Activated T-helper 1 cell treated with anti-CD3 and anti-CD28 coated beads, Interleukin-12 subunit alpha, Interleukin-12 subunit beta, Interleukin-2, Interleukin-4 antibody, amounts not matched to agents 30 ng/mL and 10 ng/mL and 1 ng/mL, durations not matched to agents 14 hours and 24 hours and 36 hours (primary cell): ENCODE data around the gene TIFAB. TPM values are rescaled to one million over a fixed set of nuclear protein-coding genes. Genes with fewer than 3 reads are reported as not detected.

Source experiments
- DNase-seq: peaks from one replicate; pipeline ENCODE4 v3.0.0; 2021; ENCODE audit warnings: low spot score
- H3K27ac Mint-ChIP-seq: one replicate; pipeline ENCODE4 v1.8.0; 2021; ENCODE audit warnings: mild to moderate bottlenecking, mixed read lengths
- H3K27me3 Mint-ChIP-seq: one replicate; pipeline ENCODE4 v1.8.0; 2022; ENCODE audit warnings: mild to moderate bottlenecking, moderate library complexity, mixed read lengths; ENCODE audit not compliant: insufficient read depth
- H3K36me3 Mint-ChIP-seq: one replicate; pipeline ENCODE4 v1.8.0; 2021; ENCODE audit warnings: low read depth, mixed read lengths
- H3K4me1 Mint-ChIP-seq: one replicate; pipeline ENCODE4 v1.8.0; 2021; ENCODE audit warnings: low read depth, mixed read lengths
- H3K4me3 Mint-ChIP-seq: one replicate; pipeline ENCODE4 v1.8.0; 2021; ENCODE audit warnings: mild to moderate bottlenecking, moderate library complexity, mixed read lengths
- H3K9me3 Mint-ChIP-seq: one replicate; pipeline ENCODE4 v1.8.0; 2021; ENCODE audit warnings: mixed read lengths
- intact Hi-C: fragments of 100-400 bp; cut with micrococcal nuclease; formaldehyde crosslinking; loops from one replicate; pipeline ENCODE4 v1.15.1; 2024
- total RNA-seq: library from RNA; stranded (reverse); gene quantifications from 2 replicates; pipeline ENCODE4 v1.2.3, GENCODE V29; 2022

The TIFAB gene
- total RNA-seq, 1 donor from 2014 or later, result not detected

DNA sequence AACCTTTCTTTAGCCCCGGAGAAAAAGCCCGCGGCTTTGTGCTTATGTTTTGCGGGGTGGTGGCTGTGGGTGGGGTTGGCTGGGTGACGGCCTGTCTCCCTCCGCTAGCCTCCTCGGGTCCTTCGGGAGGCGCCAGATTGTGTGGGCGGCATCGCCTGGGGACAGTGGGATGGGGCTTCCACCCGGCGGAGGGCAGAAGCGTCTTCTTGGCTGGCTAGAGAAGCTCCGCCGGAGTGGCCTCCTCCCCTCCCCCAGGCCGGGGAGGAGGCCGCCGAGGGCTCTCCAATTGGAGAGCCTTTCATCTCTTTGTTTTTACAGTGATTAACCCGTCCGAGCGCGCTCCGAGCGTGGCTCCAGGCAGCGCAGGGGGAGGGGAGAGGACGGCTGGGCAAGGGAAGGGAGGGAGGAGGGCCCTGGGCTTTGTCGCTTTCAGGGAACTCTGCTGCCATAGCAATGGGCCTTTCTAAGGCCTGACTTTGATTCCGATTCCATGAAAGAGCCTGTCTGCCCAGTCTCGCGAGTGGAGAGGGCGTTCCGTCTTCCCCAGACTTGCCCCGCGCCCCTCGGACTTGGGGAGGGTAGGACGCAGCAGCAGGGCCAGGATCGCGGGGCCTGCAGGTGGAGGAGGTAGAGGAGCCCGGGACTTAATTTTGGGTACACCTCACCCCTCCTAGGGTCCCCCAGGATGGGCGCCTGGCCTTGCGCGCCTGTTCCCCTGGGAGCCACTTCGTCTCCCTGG lies 36.7 kb upstream of the TIFAB start:
- Mint-ChIP-seq H3K27ac (no peak overlapping the region), H3K27me3 (peaks cover 76% of the 10 kb centered on the region), H3K4me3 (no peak overlapping the region), H3K9me3 (no peaks in the 10 kb centered on the region), H3K4me1 (peaks cover 4% of the 10 kb centered on the region), H3K36me3 (no peaks in the 10 kb centered on the region)
- intact Hi-C loops, result loop anchor here (5.0 kb wide), 1 partner anchor 457 kb away; the partner anchor contains the start of gene PITX1
- DNase-seq, result no peak

DNA sequence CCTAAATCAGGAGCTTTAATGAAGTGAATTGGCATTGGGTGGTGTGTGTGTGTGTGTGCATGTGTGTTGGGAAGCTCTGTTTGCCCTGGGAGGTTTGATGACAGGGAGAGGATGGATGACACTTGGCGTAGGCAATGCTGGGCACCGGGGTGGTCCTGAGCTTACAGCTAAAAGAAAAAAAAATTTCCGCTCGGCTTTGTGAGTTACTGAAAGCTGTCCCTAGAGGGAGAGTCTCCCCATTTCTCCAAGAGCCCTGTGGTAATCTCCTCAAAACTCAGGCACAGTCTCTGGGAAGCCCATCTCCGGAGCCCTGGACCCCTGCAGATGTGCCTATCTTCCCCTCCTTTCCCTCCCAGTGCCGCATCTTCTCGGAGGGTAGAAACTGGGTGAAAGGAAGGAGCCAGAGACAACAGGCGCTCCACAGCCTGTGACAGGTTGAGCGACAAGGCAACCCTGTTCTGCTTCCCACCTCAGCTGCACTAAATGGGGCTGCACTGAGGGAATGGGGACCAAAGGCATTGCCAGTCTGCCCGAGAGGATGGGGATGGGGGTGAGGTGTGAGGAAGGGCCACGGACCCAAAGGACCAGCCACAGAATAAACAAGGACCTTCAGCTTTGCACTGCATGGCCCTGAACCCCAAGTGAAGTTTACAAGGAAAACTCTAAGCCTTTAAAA lies 35.8 kb upstream of the TIFAB start:
- Mint-ChIP-seq H3K4me1 (peaks cover 4% of the 10 kb centered on the region), H3K27ac (no peak overlapping the region), H3K36me3 (no peaks in the 10 kb centered on the region), H3K27me3 (peaks cover 72% of the 10 kb centered on the region), H3K4me3 (no peak overlapping the region), H3K9me3 (no peaks in the 10 kb centered on the region)
- no peak for DNase-seq
- intact Hi-C loops, result loop anchor here (5.0 kb wide), 1 partner anchor 456 kb away; the partner anchor contains the start of gene PITX1

DNA sequence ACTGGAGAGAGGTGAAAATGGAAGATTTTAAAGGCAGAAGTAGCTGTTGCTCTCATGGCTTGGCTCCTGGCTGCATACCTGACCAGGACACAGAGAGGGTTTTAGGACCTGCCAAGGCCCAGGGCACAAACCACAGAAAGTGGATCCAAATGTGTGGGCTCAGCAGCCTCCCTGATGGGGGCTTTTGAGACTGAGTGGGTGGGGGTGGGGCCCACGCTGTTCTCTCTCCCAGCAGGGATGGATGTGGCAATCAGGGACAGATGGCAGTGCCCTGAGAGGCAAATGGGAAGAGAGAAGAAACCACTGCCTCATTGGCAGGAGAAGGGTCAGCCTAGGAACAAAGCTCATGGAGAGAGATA lies 34.9 kb upstream of the TIFAB start:
- H3K36me3 Mint-ChIP-seq, result no peaks in the 10 kb centered on the region
- intact Hi-C loops, result loop anchor here (5.0 kb wide), 1 partner anchor 455 kb away; the partner anchor contains the start of gene PITX1
- H3K4me3 Mint-ChIP-seq, result no peak overlapping the region
- peaks cover 4% of the 10 kb centered on the region for H3K4me1 Mint-ChIP-seq
- H3K9me3 Mint-ChIP-seq, result no peaks in the 10 kb centered on the region
- no peak overlapping the region for H3K27ac Mint-ChIP-seq
- DNase-seq, result no peak
- H3K27me3 Mint-ChIP-seq, result peaks cover 63% of the 10 kb centered on the region

DNA sequence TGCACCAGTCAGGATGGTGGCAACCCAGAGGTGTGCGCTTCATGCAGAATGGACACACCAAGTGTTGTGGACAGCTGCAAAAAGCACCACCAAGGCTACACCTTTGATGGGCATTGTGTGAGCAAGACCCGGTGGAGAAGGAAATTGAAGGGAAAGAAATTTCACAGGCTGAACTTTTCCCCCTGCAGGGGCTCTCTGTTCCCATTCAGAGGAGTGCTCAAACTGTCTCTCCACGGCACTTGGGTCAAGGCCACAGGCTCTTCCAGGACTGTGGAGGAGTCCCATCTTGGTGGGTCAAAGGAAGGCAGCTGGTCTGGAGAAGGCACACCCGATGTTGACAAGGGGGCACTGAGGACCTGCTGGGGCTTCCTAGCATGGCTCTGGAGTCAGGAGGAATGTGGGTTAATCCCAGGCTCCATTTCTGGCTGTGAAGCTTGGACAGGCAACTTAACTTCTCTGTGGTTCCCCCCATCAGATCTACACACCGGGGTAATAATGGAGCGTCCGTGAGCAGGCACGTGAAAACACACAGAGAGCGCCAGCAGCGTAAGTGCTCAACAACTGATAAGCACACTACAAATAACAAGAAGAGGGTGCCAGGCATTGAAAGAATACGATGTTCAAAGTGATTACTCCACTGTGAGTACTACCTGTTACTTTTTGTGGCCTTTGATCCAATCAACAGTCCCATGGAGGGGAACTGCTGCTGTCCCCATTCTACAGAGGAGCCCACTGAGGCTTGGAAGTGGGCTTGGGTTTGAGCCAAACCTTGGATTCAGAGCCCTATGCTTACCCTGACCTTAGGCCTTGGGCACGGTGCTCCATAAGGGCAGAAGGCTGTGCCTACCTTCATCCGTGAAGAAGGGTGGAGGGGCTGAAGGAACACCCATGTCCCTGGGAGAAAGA lies 34.2 kb upstream of the TIFAB start:
- Mint-ChIP-seq H3K4me3 (no peak overlapping the region), H3K4me1 (peaks cover 4% of the 10 kb centered on the region), H3K27ac (no peak overlapping the region), H3K36me3 (no peaks in the 10 kb centered on the region), H3K27me3 (peaks cover 58% of the 10 kb centered on the region), H3K9me3 (no peaks in the 10 kb centered on the region)
- intact Hi-C loops, result loop anchor here (5.0 kb wide), 1 partner anchor 454 kb away; the partner anchor contains the start of gene PITX1
- DNase-seq, result no peak

- H3K9me3 Mint-ChIP-seq, result no peaks in the 10 kb centered on the region
- no peak for DNase-seq
- H3K36me3 Mint-ChIP-seq, result no peaks in the 10 kb centered on the region
- peaks cover 43% of the 10 kb centered on the region for H3K27me3 Mint-ChIP-seq
- no peak overlapping the region for H3K27ac Mint-ChIP-seq
- intact Hi-C loops, result loop anchor here (5.0 kb wide), 1 partner anchor 452 kb away; the partner anchor contains the start of gene PITX1
- H3K4me3 Mint-ChIP-seq, result no peak overlapping the region
- peaks cover under 1% of the 10 kb centered on the region for H3K4me1 Mint-ChIP-seq
Measured at GRCh38 chr5:135484674-135485086, 32.5 kb upstream of the TIFAB start.

DNA sequence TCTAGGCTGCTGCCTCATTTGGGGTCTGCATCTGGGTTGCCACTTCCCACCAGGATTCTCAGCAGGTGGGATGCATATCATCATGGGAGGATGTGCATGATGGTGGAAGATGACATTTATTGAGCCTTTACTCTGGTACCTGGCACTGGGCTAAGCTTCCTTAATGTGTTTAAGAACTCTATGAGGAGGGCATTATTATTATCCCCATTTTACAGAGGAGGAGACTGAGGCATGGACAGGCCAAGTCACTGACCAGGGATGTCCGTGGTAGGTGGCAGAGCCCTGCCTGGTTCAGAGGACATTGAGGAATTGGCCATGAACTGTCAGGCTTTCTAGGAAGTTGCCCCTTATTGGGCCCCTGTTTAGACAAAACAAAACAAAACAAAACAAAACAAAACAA lies 31.1 kb upstream of the TIFAB start:
- intact Hi-C loops, result no loop called here
- H3K4me3 Mint-ChIP-seq, result no peak overlapping the region
- H3K4me1 Mint-ChIP-seq, result no peaks in the 10 kb centered on the region
- no peak for DNase-seq
- H3K27me3 Mint-ChIP-seq, result peaks cover 35% of the 10 kb centered on the region
- H3K36me3 Mint-ChIP-seq, result no peaks in the 10 kb centered on the region
- H3K27ac Mint-ChIP-seq, result no peak overlapping the region
- H3K9me3 Mint-ChIP-seq, result no peaks in the 10 kb centered on the region

GRCh38 chr5:135482381-135482933 lies 30.3 kb upstream of the TIFAB start:
- Mint-ChIP-seq H3K9me3 (no peaks in the 10 kb centered on the region), H3K36me3 (no peaks in the 10 kb centered on the region), H3K4me3 (no peak overlapping the region), H3K4me1 (no peaks in the 10 kb centered on the region), H3K27ac (no peak overlapping the region), H3K27me3 (peaks cover 27% of the 10 kb centered on the region)
- no peak for DNase-seq
- intact Hi-C loops, result no loop called here

GRCh38 chr5:135481909-135482311 lies 29.8 kb upstream of the TIFAB start:
- no peak overlapping the region for H3K4me3 Mint-ChIP-seq
- DNase-seq, result no peak
- no peak overlapping the region for H3K27ac Mint-ChIP-seq
- no peaks in the 10 kb centered on the region for H3K4me1 Mint-ChIP-seq
- intact Hi-C loops, result no loop called here
- no peaks in the 10 kb centered on the region for H3K36me3 Mint-ChIP-seq
- H3K27me3 Mint-ChIP-seq, result peaks cover 24% of the 10 kb centered on the region
- no peaks in the 10 kb centered on the region for H3K9me3 Mint-ChIP-seq

DNA sequence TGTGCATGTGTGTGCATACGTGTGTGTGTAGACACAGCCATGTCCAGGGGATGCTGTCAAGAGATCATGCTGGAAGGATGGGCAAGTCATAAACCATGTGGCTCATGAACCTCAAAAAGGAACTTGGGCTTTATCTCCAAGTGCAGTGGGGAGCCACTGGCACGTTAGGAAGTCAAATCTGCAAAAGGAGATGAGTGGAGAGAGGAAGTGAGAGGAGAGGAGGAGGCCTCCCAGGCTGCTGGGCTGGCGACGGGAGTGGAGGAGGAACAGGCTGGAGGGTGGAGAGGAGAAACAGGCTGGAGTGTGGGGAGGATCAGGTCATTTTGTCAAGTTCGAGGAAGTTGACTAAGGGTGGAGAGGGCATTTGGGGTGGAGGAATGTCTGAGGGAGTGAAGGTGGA lies 29.2 kb upstream of the TIFAB start:
- H3K36me3 Mint-ChIP-seq, result no peaks in the 10 kb centered on the region
- H3K27me3 Mint-ChIP-seq, result peaks cover 25% of the 10 kb centered on the region
- H3K27ac Mint-ChIP-seq, result no peak overlapping the region
- intact Hi-C loops, result no loop called here
- no peak overlapping the region for H3K4me3 Mint-ChIP-seq
- no peaks in the 10 kb centered on the region for H3K4me1 Mint-ChIP-seq
- no peak for DNase-seq
- H3K9me3 Mint-ChIP-seq, result no peaks in the 10 kb centered on the region

DNA sequence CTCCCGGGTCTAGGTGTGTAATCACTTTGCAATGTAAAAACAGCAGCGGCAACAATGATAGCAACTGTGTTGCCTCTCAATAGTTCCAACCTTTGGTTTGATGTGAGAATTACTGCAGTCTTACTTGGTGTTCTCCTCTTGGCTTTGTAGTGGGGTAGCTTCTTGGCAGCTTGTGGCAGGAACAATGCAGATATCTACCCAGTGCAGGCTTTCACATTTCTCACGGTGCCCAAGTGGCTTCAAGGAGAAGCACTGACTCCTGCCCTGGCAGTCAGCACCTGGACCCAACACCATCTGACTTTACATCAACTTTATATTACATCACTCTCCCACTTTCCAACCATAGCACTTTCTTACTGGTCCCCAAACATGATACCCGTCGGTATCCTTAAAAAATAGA lies 28.4 kb upstream of the TIFAB start:
- intact Hi-C loops, result no loop called here
- H3K9me3 Mint-ChIP-seq, result no peaks in the 10 kb centered on the region
- no peak overlapping the region for H3K27ac Mint-ChIP-seq
- no peaks in the 10 kb centered on the region for H3K4me1 Mint-ChIP-seq
- H3K4me3 Mint-ChIP-seq, result no peak overlapping the region
- no peaks in the 10 kb centered on the region for H3K36me3 Mint-ChIP-seq
- peaks cover 17% of the 10 kb centered on the region for H3K27me3 Mint-ChIP-seq
- DNase-seq, result no peak

- intact Hi-C loops, result no loop called here
- Mint-ChIP-seq H3K27me3 (peaks cover 17% of the 10 kb centered on the region), H3K36me3 (no peaks in the 10 kb centered on the region), H3K9me3 (no peaks in the 10 kb centered on the region), H3K4me3 (no peak overlapping the region), H3K4me1 (no peaks in the 10 kb centered on the region), H3K27ac (no peak overlapping the region)
- DNase-seq, result no peak
Measured at GRCh38 chr5:135478938-135479337, 26.8 kb upstream of the TIFAB start.

GRCh38 chr5:135477613-135478066 lies 25.5 kb upstream of the TIFAB start:
- Mint-ChIP-seq H3K9me3 (no peaks in the 10 kb centered on the region), H3K4me1 (no peaks in the 10 kb centered on the region), H3K27ac (no peak overlapping the region), H3K27me3 (peaks cover 16% of the 10 kb centered on the region), H3K36me3 (no peaks in the 10 kb centered on the region), H3K4me3 (no peak overlapping the region)
- DNase-seq, result no peak
- intact Hi-C loops, result no loop called here
